NCI-H2196 treated with DMSO at 0.1 percent for 48 hours (cell line): ENCODE data around the gene CAPZB.

Experiments used
- DNase-seq: peaks from one replicate; lab custom pipeline; 2025; ENCODE audit not compliant: unreplicated experiment; lab: John Stamatoyannopoulos, UW

The CAPZB gene

GRCh38 chr1:19371226-19372135 is 113.9 kb downstream of the CAPZB start:
- DNase-seq, result no peak

- no peak for DNase-seq
These were observed 114.7 kb downstream of the CAPZB start for GRCh38 chr1:19370453-19371170.

GRCh38 chr1:19369396-19370090 is 115.8 kb downstream of the CAPZB start:
- DNase-seq, result no peak

GRCh38 chr1:19368964-19369363 is 116.4 kb downstream of the CAPZB start:
- DNase-seq, result no peak

- no peak for DNase-seq
These were observed 117.3 kb downstream of the CAPZB start for GRCh38 chr1:19368050-19368449.

- peak; percentile 70 for DNase-seq
These were observed 117.7 kb downstream of the CAPZB start for GRCh38 chr1:19367584-19368041.

- DNase-seq, result peak; percentile 16
These were observed 118.5 kb downstream of the CAPZB start for GRCh38 chr1:19366599-19367536.

- DNase-seq, result no peak
These were observed 119.6 kb downstream of the CAPZB start for GRCh38 chr1:19365721-19366120.

GRCh38 chr1:19363536-19364152 is 121.7 kb downstream of the CAPZB start:
- no peak for DNase-seq

GRCh38 chr1:19361611-19362147 is 123.7 kb downstream of the CAPZB start:
- DNase-seq, result no peak

GRCh38 chr1:19360843-19361610 is 124.3 kb downstream of the CAPZB start:
- no peak for DNase-seq

- DNase-seq, result no peak
These were observed 124.9 kb downstream of the CAPZB start for GRCh38 chr1:19360432-19360831.

GRCh38 chr1:19360016-19360415 is 125.3 kb downstream of the CAPZB start:
- peak; percentile 19 for DNase-seq

GRCh38 chr1:19359357-19359756 is 126.0 kb downstream of the CAPZB start:
- DNase-seq, result no peak

GRCh38 chr1:19358710-19359109 is 126.6 kb downstream of the CAPZB start:
- no peak for DNase-seq

GRCh38 chr1:19357299-19357986 is 127.9 kb downstream of the CAPZB start:
- DNase-seq, result no peak

- peak; percentile 87 for DNase-seq
These were observed 129.1 kb downstream of the CAPZB start for GRCh38 chr1:19356266-19356665.

GRCh38 chr1:19354531-19354981 is 130.8 kb downstream of the CAPZB start:
- DNase-seq, result peak; percentile 87
